Activated CD4-positive, CD25-positive, alpha-beta regulatory T cell (primary cell): ENCODE results near the gene AFTPH.

Source experiments
- DNase-seq, 4 experiments: peaks; one replicate each; lab custom pipeline; 2025; lab: John Stamatoyannopoulos, UW

AFTPH gene

DNA sequence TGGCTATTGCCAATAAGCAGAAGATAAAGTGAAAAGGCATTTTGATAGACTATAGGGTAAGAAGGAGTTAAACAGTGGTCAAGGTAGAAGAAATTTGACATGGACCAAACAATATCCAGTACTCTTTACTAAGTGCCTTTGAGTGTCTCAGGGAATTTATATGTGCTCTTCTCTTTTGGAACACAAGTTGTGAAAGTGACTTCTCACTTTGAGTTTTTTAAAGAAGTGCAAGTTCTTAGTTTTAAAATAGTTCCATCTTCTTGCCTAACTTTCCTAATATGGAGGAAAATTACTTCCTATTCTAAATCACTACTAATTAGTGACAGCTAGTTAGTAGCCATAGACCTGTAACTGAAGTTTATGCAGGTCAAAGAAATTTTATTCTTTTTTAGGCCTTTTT, 63.4 kb downstream of the AFTPH start:
- DNase-seq, result no peak

DNA sequence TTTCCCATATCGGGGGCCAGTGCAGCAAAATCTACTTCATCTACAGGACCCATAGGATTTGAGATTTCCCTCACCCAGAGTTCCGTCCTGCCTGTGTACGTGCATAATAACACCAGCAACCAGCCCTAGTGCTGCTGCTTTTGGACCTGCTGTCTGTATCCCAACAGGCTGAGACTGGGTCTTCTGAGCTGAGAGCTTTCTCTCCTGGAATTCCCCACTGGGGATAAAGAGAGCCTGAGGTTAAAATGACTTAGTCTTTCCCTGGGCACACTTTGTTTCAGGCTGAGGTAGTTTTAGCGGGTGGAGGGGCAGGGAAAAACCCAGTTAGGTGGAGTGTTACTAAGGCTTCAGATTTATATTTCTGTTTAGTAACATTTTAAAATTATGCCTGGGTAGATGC, 67.1 kb downstream of the AFTPH start:
- DNase-seq, result no peak

DNA sequence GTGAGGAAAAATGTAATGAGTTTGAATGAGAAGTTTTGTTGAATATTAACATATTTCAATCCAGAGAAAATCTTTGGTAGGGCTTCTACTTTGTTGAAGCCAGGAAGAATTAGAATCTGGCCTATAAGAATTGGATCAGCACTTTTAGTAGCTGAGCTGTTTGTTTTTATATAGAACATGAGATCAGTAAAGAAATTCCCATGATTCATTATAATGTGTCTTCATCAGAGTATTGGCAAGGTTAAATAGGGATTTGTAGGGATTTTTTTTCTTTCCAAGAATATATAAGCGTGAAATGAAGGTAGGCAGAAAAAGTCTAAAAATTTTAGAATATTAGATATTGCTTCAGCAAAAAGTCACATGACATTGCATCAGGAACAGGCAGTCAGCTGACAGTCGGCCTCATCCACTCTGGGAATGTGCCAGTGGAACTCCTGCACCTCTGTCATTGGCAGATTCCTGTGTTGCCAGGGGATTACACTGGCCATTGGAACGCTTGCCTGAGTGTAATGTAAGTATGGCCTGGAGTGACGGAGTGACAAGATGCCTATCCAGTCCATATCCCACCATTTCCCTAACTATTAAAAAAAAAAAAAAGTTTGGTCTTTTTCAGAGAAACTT, 69.0 kb downstream of the AFTPH start:
- no peak for DNase-seq

DNA sequence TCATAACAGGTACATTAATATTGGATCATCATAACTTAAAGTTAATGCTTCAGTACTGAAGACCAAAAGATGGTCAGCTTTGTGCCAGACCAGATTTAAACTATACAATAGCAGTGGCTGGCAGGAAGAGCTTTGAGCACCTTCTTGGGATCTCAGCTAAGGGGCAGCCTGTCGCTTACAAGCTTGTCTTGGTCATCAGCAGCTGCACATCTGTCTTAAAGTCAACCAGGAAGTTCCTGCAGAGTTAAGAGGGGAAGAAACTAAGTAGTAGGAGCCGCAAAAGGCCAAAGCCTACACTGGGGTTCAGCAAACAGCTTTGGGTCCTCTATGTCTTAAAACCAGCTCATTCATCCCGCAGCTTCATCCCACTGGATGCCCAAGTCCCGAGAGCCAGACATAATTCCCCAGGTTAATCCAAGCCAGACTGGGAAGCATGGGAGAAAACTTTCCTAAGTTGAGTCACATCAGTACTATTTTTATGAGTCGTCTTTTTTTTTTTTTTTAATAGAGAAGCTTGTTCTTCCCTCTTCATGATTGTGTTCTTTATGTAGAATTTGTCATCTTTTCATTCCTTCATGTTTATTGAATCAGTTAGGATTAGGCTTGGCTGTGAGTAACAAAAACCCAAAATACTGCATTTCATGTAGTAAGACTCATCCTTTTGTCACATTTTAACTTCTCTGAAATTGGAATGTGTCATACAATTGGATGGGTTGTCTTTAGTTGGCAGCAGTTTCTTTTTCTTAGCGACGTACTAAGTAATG, 70.3 kb downstream of the AFTPH start:
- DNase-seq, result no peak

DNA sequence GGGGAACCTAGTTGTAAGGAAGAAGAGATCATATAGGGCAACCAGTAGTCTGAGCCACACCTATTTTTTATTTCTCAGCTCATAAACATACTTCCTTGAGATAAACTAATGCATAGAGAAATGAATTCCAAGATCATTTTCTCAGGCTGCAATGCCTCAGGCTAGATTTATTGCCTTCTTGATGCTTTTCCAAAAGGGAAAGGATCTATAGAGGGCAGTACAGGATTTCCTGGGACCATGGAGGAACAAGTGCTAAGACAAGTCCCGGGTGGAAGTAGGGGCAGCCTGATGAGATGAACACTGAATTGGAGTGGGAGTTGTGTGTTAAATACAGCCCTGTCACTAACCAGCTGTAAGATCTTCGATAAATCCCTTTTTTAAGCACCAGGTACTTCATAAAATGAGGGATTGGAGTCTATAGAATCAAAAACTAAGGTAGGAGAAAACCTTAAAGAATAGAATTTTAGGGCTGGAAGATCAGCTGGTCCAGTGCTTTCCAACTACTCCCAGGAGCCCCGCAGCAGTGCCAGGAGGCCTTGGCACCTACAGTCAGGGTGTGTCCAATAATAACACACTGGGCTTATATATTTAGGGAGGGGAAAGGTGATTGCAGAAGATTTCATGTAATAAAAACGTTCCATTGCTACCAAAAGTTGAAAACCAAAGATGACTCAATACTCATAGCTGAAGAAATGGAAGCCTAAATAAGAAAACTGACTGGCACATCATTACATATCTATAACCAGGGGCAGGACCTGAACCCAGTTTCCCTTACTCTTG, 71.5 kb downstream of the AFTPH start:
- no peak for DNase-seq

DNA sequence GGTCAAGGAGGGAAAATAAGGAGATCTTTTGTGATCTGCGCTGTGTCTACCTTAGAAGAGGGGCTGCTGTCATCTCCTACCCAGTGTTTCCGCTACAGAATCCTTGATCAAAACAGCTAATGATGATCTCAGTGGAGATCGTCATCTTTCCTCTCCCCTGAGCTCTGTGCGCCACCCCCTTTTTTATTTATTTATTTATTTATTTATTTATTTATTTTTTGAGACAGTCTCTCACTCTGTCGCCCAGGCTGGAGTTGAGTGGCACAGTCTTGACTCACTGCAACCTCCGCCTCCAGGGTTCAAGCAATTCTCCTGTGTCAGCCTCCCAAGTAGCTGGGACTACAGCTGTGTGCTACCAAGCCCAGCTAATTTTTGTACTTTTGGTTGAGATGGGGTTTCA, 74.1 kb downstream of the AFTPH start:
- DNase-seq, result no peak

DNA sequence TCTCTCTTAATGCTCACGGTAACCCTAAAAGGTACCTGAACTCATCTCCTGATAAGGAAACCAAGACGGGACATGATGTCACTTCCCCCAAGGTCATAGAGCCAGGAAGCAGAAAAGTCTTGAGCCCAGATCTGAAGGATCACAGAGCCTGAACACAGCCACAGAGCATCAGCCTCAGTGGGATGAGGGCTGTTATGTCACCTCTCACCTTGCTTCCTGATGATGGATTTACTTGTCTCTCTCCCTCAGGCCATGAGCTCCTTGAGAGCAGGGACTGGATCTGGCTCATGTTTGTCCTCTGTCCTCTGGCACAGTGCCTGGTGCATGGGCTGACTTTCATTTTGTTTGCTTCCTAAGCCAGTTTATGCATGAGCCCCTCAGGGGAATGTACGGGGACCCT, 75.3 kb downstream of the AFTPH start:
- DNase-seq, result no peak

DNA sequence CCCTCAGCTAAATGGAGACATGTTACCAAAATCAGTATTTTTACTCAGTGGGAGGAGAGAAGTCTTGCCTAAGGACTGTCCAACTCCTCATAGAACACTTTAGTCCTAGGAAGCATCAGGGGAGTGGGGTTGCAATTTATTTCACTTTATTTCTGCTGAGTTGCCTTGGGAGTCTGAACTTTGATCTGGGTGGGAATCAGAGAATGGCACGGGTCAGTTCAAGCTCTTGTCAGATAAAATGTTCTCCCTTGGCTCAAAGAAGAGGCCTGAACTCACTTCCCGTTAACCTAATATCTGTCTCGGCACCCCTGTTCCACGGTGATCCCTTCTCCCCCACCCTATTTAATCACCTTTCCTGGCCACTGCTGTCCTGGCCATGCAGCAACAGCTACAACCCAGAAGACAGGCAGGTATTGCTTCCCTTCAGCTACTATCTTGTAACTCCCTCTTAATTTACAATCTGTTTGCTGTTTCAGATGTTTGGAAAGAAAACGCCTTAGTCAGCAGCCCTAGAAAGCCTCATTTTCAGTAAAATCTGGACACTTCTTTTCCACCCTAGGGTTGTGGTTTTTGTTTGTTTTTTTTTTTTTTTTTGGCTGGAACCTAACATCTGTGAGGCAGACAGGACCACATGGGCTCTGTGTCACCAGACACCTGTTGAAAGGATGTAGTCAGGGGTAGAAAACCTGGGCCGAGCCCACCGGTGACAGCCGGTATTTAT, 77.1 kb downstream of the AFTPH start:
- no peak for DNase-seq

DNA sequence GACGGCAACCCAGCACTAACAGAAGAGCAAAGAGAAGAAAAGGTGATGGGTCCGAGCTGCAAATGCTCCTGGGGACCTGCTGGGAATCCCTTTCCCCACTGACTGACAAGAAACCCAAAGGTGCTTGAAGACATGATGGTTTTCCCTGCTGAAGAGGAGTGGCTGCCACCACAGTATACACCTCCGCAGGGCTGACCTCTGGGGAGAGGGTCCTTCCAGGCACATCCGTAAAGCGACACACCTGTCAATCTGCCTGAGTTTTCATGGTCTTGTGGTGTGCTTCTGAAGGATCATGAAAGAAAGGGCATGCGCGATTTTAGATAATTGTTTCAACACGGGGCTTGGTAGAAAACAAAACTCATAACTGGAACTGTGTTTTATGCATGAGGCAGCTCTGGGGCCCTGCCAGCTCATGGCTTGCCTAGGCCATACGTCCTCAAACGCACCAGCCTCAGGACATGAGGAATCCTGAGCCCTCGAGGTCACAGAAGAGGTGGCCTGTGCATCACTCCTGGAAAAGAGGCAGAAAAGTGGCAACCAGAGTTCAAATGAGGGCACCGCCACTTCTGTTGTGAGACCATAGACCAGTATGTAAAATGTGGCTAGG, 77.8 kb downstream of the AFTPH start:
- DNase-seq, result no peak

DNA sequence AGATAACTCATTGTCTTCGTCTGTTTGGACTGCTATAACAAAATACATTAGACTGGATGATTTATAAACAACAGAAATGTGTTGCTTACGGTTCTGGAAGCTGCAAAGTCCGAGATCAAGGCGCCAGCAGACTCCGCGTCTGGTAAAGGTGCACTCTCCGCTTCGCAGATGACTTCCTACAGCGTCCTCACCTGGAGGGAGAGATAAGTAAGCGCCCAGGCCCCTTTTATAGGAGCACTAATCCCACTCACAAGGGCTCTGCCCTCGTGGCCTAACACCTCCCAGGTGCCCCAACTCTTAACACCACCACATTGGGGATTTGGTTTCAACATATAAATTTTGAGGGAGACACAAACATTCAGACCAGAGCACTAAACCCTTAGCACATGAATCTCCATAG, 78.3 kb downstream of the AFTPH start:
- DNase-seq, result no peak

DNA sequence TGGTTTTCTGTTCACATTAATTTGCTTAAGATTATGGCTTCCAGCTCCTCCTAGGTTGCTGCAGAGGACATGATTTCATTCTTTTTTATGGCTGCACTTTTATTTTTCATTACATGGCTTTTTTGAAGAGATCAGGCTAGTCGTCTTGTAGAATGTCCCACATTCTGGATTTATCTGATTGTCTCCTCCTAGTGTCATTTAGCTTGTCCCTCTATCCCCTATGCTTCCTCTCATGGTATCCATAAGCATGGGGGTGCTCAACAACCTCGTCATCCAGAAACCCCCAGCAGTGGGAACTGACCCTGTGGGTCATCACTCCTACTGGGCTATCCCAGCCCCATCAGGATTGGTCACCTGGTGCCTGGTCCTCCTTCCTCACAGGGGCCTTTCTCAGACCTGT, 80.0 kb downstream of the AFTPH start:
- DNase-seq, result no peak

DNA sequence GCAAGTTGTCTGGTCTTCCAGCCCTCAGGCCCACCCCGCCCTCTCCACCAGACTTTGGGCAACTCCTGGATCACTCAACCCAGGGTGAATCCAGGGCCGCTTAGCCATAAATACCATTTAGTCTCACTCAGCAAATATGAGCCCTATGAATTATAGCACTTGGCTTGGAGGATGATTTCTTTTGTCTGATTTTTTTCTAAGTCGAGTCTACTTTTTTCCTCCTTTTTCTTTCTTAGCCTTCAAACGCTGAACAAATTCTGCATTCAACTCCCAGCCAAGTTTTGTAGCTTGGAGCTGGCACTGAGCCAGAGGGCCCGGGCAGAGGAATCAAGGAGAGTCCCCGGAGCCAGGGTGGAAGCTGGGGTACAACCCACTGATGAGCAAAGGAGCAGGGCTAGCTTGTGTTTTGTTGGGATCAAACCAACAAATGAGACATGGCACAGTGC, 80.9 kb downstream of the AFTPH start:
- no peak for DNase-seq

DNA sequence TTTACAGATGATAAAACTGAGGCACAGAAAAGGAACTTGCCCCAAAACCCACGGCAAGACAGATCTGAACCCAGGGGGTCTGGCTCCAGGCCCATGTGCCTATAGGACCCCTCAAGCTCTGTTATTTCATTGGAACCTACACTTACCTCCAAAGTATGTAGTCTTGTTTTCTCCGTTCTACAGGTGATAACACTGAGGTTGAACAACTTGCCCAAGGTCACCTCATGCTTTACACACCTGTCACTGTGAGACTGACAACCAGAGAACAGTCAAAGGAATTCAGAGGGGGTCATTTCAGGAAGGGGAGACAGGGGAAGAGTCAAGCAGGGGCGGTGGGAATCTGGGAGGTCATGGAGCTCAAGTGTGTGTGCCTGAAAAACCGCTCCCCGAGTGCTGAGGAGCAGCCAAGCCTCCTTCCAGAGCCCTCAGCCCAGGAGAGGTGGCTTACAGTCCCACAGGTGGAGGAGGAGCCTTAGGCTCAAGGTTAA, 81.9 kb downstream of the AFTPH start:
- no peak for DNase-seq

DNA sequence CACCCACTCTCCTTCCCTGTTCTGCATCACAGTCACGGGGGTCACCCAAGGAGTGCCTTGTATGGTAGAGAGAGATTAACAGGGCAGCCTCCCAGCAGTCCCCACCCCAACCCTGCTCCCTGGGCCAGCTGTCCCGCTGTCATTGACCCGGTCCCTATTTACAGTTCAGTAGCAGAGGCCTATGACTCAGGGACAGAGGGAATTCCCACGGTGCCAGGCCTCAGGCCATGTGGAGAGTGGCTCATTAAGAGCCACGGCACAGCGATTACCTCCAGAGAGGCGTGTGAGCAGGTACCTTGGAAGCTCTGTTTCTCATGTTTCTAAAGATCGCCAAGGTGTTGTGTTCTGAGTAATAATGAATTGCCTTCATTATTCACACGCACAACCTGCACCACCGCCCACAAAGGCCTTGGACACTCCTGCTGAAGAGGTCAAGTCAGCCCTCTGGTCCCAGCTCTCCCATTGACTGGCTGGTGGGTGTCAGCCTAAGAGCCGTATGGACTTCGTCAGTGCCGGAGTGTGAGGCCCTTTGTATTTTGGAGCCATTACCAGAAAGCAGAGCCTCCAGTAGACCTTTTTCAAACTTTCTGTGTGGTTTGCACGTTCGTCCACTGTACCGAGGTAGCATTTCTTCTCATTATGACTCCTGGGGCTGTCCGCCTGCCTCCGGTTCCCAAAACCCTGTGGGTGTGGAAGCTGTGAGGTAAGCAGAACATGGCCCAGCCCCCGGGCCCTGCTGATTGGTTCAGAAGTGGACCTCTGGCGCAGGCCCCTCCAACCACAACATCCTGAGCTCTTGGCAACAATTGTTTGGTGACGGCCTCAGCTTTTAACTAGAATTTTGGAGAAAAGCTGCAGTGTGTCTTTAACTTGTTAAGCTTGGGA, 82.6 kb downstream of the AFTPH start:
- DNase-seq, result peak; percentile 59 to 80 (median 74)

DNA sequence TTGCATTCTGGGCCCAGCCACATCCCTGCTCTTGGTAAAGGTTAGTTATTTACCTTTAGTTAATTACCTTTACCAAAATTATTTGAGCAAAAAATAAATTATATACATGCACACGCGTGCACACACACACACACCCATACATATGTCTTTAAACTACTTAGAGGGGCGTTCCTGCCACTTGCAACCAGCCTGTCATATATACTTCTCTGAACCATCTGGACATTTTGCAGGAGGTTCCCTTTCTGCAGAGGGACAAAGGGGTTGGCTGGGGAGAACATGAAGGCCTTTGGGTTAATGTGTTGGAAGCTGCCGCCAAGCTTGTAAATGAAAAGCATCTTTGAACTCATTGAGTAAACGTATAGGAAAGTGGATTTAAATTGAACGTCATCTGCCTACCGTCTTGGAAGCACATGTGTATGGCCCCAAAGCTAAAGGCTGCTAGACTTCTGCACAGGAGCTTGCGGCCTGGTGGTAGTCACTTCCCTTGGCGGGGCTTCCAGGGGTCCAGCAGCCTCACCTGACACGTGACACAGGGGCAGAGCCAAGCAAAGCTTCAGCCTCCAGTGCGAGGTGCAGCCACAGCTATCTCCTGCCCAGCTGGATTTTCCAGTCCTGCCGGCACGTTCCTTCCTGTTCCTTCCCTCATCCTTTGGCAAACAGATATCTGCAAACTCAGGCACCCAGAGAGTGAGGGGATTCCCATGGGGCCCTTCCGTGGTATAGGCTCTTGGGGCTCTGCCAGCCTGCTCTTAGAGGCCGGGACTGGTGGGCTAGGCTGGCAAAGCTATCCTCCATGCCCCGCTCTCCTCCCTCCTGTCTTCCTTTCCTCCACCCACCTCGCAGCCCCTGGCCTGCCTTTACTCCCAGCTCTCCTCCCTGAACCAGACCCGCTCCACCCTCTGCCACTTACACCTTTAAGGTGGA, 83.5 kb downstream of the AFTPH start:
- DNase-seq, result no peak

DNA sequence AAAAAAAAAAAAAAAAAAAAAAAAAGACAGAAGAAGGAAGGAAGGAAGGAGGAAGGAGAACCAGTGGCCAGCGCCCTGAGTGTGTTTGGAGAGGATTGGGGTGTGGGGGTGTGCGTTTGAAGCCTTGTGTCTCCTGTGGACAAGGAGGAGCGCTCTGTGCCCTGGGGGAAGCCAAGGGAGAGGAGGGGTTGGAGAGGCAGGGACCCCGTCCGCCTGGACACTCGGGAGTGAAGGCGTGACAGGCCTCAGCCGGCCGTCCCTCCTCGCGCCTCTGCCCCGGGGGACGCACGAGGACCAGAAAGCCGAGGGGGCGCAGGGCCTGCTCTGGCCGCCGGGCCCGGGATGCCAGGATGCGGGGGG, 84.7 kb downstream of the AFTPH start:
- no peak for DNase-seq

DNA sequence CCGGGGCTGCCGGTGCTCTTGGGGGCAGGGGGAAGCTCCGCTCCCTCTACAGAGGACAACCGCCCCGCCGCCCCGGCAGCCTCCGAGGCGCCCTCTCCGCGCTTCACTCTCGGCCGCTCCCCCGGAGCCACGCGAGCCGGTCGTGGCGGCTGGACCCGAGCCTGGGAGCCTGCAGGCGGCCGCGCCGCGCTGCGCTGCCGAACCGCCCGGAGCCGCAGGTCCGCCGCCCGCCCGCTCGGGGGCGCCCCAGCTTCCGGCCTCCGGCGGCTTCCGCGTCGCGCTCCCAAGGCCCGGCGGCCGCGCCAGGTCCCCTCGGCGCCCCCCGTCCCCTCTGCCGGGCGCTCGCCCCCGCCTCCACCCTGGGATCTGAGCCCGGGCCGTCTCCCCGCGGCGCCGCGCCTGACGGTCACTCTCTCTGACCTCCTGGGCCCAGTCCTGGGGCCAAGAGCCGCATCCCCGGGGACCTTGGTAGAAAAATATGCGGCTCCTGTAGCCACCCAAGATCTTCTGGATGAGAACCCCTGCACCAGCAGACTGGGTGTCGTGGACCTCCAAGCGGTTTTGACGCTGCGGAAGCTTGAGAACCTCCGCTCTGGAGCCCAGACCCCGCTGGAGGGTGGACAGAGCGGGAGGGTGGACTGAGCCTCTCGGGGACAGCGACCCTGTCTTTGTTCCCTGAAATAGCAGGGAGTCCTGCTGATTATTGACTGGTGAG, 85.3 kb downstream of the AFTPH start:
- DNase-seq, result peak; percentile 25 to 64 (median 48)

DNA sequence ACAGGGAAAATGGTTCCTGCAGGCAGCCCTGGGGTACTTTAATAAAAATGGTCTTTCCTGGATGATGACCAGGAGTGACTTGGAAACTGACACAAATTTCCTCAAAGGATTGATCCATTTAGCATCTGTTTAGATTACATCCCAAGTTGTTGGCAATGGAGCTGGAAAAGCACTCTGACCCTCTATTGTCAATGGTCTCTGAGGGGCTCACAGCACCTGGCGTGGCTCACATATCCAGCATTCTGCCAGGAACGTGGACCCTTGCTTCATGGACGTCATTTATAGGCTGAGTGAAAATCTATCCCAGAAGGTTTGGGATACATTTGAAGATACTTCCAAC, 85.8 kb downstream of the AFTPH start:
- DNase-seq, result no peak

DNA sequence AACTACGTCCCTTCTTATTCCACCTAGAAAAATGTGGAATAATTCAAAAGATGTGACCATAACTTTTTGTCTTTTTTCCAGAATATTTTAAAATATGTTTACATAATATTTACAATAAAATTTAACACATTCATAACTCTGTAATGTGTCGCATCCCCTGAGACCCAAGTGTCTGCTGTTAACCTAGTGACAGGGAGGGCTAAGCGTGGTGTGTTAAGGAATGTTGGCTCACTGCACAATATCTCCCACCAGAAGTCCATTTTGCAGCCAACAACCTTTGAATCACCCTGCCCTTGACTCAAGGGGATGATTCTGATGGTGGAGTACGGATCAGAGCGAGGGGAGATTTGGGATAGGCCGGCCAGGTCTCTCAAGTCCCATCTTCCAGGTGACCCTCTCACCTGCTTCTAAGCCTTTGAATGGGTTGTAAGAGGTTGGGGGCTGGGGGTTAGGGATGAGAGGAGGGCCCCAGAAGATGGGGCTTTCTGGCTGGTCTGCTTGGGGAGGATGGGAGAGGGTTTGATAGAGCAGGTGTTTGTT, 86.3 kb downstream of the AFTPH start:
- DNase-seq, result no peak
